Smooth muscle cell (in vitro differentiated cells): ENCODE results near the gene WSB1. TPM values are rescaled to one million over a fixed set of nuclear protein-coding genes. Genes with fewer than 3 reads are reported as not detected.

Experiments used
- DNase-seq: peaks from one replicate; lab custom pipeline; 2025; ENCODE audit not compliant: unreplicated experiment; lab: John Stamatoyannopoulos, UW
- H2AFZ ChIP-seq: fragments of 200-600 bp; sonication (generic); 2 replicates; pipeline ENCODE4 v1.6.0; 2016; ENCODE audit warnings: antibody characterized with exemption, low read depth, mild to moderate bottlenecking
- H3F3A ChIP-seq: fragments of 200-600 bp; sonication (generic); 2 replicates; pipeline ENCODE4 v1.6.0; 2017; ENCODE audit warnings: antibody characterized with exemption, low read depth
- H3K27ac ChIP-seq: fragments of 200-600 bp; sonication (generic); 2 replicates; pipeline ENCODE4 v1.5.1; 2016; ENCODE audit warnings: low read depth, mild to moderate bottlenecking
- H3K27me3 ChIP-seq: fragments of 200-600 bp; sonication (generic); 2 replicates; pipeline ENCODE4 v1.6.1; 2016; ENCODE audit warnings: low read depth, mild to moderate bottlenecking
- H3K36me3 ChIP-seq: fragments of 200-600 bp; sonication (generic); 2 replicates; pipeline ENCODE4 v1.5.1; 2016; ENCODE audit warnings: low read depth
- H3K4me1 ChIP-seq: fragments of 200-600 bp; sonication (generic); 2 replicates; pipeline ENCODE4 v1.5.1; 2016; ENCODE audit warnings: low read depth
- H3K4me2 ChIP-seq: fragments of 200-600 bp; sonication (generic); 2 replicates; pipeline ENCODE4 v1.6.0; 2016; ENCODE audit warnings: mild to moderate bottlenecking
- H3K4me3 ChIP-seq: fragments of 200-600 bp; sonication (generic); 2 replicates; pipeline ENCODE4 v1.5.1; 2016; ENCODE audit warnings: mild to moderate bottlenecking
- H3K79me2 ChIP-seq: fragments of 200-600 bp; sonication (generic); 2 replicates; pipeline ENCODE4 v1.6.0; 2016; ENCODE audit warnings: low read depth, mild to moderate bottlenecking
- H3K9ac ChIP-seq: fragments of 200-600 bp; sonication (generic); 2 replicates; pipeline ENCODE4 v1.6.0; 2016; ENCODE audit warnings: low read depth
- H3K9me3 ChIP-seq: fragments of 200-600 bp; sonication (generic); replicated peaks from 2 replicates; pipeline ENCODE4 v1.5.1; 2016; ENCODE audit warnings: low read depth
- H4K20me1 ChIP-seq: fragments of 200-600 bp; sonication (generic); 2 replicates; pipeline ENCODE4 v1.6.0; 2016; ENCODE audit warnings: low read depth
- WGBS: methylation state at CpG from one replicate; pipeline ENCODE4 v1.1.7; 2016; ENCODE audit warnings: low lambda C conversion rate; 5-methylcytosine and 5-hydroxymethylcytosine counted together
- polyA plus RNA-seq: library from polyadenylated mRNA; unstranded; fragments of >200 nt; fragmentation: Nextera tagmentation; extraction: Ambion mirVana; gene quantifications from 2 replicates; pipeline ENCODE4 v1.2.1, GENCODE V29; 2016
- total RNA-seq: library from RNA; depleted of rRNA; stranded (reverse); fragments of >200 nt; gene quantifications from 2 replicates; pipeline ENCODE4 v1.2.3, GENCODE V29; 2014
- TF ChIP-seq, protein P1 (sequence below): fragments of 200-600 bp; sonication (generic); IDR thresholded peaks from 2 replicates; pipeline ENCODE4 v1.5.1; 2017; ENCODE audit warnings: borderline replicate concordance, mild to moderate bottlenecking, antibody characterized with exemption; ENCODE audit not compliant: insufficient read depth, poor library complexity, severe bottlenecking

The WSB1 gene
- total and polyA plus RNA-seq, 2 experiments from 2014 or later: 156 to 256 TPM

- Histone ChIP-seq H3K79me2 (no peaks in the 10 kb centered on the region), H3K4me2 (no peak overlapping the region), H4K20me1 (no peaks in the 10 kb centered on the region), H3K9ac (no peak overlapping the region), H3K27me3 (peaks cover 15% of the 10 kb centered on the region), H3K4me1 (no peaks in the 10 kb centered on the region), H3K27ac (no peak overlapping the region), H2AFZ (no peak overlapping the region), H3K9me3 (no peaks in the 10 kb centered on the region), H3K4me3 (no peak overlapping the region), H3F3A (no peaks in the 10 kb centered on the region), H3K36me3 (no peaks in the 10 kb centered on the region)
- TF ChIP-seq, protein P1, sequence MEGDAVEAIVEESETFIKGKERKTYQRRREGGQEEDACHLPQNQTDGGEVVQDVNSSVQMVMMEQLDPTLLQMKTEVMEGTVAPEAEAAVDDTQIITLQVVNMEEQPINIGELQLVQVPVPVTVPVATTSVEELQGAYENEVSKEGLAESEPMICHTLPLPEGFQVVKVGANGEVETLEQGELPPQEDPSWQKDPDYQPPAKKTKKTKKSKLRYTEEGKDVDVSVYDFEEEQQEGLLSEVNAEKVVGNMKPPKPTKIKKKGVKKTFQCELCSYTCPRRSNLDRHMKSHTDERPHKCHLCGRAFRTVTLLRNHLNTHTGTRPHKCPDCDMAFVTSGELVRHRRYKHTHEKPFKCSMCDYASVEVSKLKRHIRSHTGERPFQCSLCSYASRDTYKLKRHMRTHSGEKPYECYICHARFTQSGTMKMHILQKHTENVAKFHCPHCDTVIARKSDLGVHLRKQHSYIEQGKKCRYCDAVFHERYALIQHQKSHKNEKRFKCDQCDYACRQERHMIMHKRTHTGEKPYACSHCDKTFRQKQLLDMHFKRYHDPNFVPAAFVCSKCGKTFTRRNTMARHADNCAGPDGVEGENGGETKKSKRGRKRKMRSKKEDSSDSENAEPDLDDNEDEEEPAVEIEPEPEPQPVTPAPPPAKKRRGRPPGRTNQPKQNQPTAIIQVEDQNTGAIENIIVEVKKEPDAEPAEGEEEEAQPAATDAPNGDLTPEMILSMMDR: no peak
- 88% methylated on average over 11 of the region's 11 CpGs for WGBS
- DNase-seq: no peak
These were observed 29.7 kb upstream of the WSB1 start for GRCh38 chr17:27264068-27264812.

DNA sequence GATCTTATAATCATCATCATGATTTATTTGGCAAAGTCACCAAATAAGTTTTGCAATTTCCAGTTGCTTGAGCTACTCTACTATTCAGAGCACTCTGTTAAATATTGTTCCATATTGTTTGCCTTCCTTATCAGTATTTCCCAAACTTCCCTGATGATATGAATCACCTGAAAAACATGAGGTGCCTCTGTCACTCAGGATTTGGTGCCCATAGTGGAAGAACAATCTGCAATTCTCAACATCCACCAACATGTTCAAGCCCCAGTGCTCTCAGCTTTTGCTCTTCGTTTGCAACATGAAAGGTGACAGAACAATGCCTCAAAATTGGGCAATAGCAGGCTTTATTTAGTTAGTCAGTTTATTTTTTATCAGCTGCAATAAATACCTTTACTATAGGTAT lies 28.6 kb upstream of the WSB1 start:
- 43% methylated on average over 1 of the region's 1 CpG for WGBS
- H3K27me3 ChIP-seq: peaks cover 15% of the 10 kb centered on the region
- TF ChIP-seq, protein P1: no peak
- no peaks in the 10 kb centered on the region for H3K36me3 ChIP-seq
- no peak for DNase-seq
- no peak overlapping the region for H3K9ac ChIP-seq
- H4K20me1 ChIP-seq: no peaks in the 10 kb centered on the region
- no peaks in the 10 kb centered on the region for H3K79me2 ChIP-seq
- no peaks in the 10 kb centered on the region for H3F3A ChIP-seq
- no peak overlapping the region for H3K27ac ChIP-seq
- H2AFZ ChIP-seq: no peak overlapping the region
- H3K4me1 ChIP-seq: no peaks in the 10 kb centered on the region
- no peak overlapping the region for H3K4me3 ChIP-seq
- H3K4me2 ChIP-seq: no peak overlapping the region
- H3K9me3 ChIP-seq: no peaks in the 10 kb centered on the region

- no peaks in the 10 kb centered on the region for H3K36me3 ChIP-seq
- H3K9ac ChIP-seq: no peak overlapping the region
- H3K9me3 ChIP-seq: no peaks in the 10 kb centered on the region
- H4K20me1 ChIP-seq: no peaks in the 10 kb centered on the region
- H3K27ac ChIP-seq: no peak overlapping the region
- DNase-seq: no peak
- H3K79me2 ChIP-seq: no peaks in the 10 kb centered on the region
- WGBS: 97% methylated on average over 1 of the region's 1 CpG
- no peaks in the 10 kb centered on the region for H3K4me1 ChIP-seq
- peaks cover 15% of the 10 kb centered on the region for H3K27me3 ChIP-seq
- no peak overlapping the region for H3K4me2 ChIP-seq
- H3K4me3 ChIP-seq: no peak overlapping the region
- no peaks in the 10 kb centered on the region for H3F3A ChIP-seq
- no peak overlapping the region for H2AFZ ChIP-seq
- TF ChIP-seq, protein P1: no peak
These were observed 27.7 kb upstream of the WSB1 start for GRCh38 chr17:27266228-27266627.
